Measurements from ENCODE around the gene MAGEB2.

Gene MAGEB2

DNA sequence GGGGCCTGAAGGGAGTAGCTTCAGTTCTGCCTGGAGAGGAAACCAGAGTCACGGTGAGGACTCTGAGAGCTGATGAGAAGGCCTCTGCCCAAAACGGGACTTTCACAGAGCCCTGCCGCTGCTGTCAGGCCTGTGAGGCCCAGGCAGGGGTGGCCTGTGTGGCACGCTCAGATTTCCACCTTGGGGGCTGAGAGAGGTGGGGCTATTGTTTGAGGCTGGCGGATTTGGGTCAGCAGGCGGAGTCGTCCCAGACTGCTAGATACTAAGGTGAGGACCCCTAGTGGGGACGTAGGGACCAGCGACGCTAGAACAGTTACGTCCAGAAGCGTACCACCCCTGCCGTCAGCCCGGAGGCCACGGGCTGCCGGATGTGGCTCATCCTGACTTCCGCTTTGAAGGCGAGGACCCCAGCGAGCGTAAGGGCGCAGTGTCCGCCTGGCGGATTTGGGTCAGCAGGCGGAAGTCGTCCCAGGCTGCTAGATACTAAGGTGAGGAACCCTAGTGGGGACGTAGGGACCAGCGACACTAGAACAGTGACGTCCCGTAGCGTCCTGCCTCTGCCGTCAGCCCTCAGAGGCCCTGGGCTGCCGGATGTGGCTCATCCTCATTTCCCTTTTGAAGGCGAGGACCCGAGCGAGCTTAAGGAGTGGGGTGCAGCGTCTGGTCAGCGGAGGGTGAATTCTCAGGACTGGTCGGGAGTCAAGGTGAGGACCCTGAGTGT lies 31.6 kb downstream of the MAGEB2 start, which contains the start of gene MAGEB1:
Gene MAGEB1, plus strand, starts transcription at position 378 of the 721 bp plus-strand sequence. CDS start 3,348 bp downstream, outside the sequence.
- TF ChIP-seq ZNF274 (IDR thresholded peaks at IDR 0.05; ENCODE audit: low read depth, low read length): no peak
- H3K4me3 ChIP-seq (ENCODE audit: low read length): no peak within 1 kb of the TSS

DNA sequence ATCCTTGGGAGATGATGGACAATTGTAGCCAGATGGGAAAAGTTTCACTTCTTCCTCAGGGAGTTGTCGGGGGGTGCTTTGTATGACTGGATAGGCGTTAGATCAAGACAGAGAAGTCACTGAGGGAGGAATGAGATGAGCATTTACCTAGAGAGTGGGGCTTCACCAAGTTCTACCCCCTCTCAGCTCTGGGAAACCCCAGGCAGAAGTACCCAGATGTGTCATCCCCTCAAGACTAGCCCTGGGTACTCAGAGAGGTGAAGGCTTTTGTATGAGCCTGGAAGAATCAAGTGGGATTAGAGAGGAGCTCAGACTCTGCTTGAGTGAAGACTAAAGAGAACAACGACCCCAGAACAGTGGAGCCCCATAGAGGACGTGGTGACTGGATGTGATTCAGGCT lies 33.5 kb downstream of the MAGEB2 start:
- TF ChIP-seq ZNF274 (IDR thresholded peaks at IDR 0.05; ENCODE audit: low read depth, low read length): no peak

DNA sequence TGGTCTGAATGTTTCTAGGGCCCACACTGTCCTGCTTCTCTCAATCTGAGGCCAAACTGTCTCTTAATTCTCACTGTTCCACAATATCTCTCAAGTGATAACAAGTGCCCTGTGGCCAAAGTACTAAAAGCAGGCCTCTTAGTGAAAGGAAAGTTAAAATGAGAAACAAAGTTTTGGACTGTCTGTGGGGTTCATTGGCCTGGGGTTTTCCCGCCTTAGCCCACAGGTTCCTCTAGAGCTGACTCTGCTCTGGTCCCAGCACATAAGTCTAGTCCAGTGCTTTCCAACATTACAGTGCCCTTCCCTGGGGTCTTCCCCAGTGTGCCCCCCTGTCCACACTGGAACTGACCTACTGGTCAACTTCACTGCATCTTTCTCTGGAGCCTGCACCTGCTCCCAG lies 37.9 kb downstream of the MAGEB2 start:
- TF ChIP-seq ZNF274 (IDR thresholded peaks at IDR 0.05; ENCODE audit: low read depth, low read length): no peak
- H3K4me3 ChIP-seq (ENCODE audit: low read length): no peak overlapping the region

More for the DNA sequence above, 33.5 kb downstream of the MAGEB2 start:
- H3K4me3 ChIP-seq (ENCODE audit: low read length): no peak overlapping the region

DNA sequence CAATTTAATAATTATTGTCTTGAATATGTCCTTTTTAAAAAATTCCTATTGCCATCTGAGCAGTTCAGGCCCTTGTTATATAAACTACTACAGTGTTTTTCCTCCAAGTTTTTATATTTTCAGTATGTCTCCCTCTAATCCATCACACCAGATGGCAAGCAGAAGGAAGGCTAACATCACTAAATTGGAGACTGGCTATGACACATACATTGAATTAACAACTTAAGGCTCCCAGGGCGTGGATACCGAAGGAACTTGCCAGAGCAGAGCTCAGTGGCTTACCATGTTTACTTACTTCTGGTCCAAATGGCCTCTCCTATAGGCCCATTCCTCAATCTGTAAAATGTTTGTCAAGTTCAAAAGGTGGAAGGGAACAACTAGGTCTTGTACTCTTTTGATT lies 44.6 kb downstream of the MAGEB2 start:
- TF ChIP-seq ZNF274 (IDR thresholded peaks at IDR 0.05; ENCODE audit: low read depth, low read length): no peak

DNA sequence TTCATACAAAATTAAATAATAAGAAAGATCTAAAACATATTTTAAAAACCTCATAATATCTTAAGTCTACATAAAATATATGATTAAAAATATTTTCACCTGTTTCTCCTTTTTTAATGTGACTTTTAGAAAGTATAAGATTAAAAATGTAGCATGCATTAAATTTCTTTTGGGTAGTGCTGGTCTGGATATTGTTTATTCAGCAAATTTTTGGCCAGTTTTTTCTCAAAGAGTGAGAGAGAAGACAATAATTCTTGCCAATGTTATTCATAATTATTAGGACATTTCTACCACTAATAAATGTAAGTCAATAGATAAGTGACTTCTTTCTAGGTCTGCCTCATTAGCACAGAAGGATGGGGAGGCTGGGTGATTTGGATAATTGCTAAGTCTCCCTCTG lies 45.6 kb downstream of the MAGEB2 start:
- no peak for TF ChIP-seq ZNF274 (IDR thresholded peaks at IDR 0.05; ENCODE audit: low read depth, low read length)
- no peak overlapping the region for H3K4me3 ChIP-seq (ENCODE audit: low read length)

More for the DNA sequence above, 44.6 kb downstream of the MAGEB2 start:
- no peak overlapping the region for H3K4me3 ChIP-seq (ENCODE audit: low read length)

DNA sequence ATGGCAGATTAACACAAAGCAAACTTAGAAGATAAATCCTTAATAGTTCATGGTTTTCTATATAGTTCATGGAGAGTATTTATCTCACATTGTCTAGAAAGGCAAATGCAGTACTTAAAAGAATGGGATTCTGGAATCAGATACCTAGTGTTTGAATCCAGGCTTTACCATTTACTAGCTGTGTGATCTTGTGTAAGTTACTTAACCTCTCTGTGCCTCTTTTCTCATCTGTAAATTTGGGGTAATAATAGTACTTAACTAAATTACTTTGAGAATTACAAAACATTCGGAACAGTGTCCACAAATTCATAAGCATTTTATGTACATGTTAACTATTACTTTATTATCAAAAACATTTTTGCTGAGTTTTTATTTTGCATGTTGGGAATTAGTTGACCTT lies 47.4 kb downstream of the MAGEB2 start:
- no peak overlapping the region for H3K4me3 ChIP-seq (ENCODE audit: low read length)

More for the DNA sequence above, 47.4 kb downstream of the MAGEB2 start:
- TF ChIP-seq ZNF274 (IDR thresholded peaks at IDR 0.05; ENCODE audit: low read depth, low read length): no peak
